Upper lobe of right lung (tissue), 1 donor: ENCODE results near the gene SSNA1. TPM values are rescaled to one million over a fixed set of nuclear protein-coding genes. Genes with fewer than 3 reads are reported as not detected.

ENCODE experiments used
- ATAC-seq: fragments of 200-7000 bp; cut with Tn5 transposase; one replicate; pipeline ENCODE4 v1.9.1; 2020; ENCODE audit warnings: mild to moderate bottlenecking, moderate library complexity
- DNase-seq: peaks from one replicate; pipeline ENCODE4 v3.0.0-alpha.2; 2020
- H3K27ac ChIP-seq: fragments of 200-600 bp; one replicate; pipeline ENCODE4 v1.8.0; 2022
- H3K27me3 ChIP-seq: fragments of 200-600 bp; one replicate; pipeline ENCODE4 v1.8.0; 2022; ENCODE audit warnings: mild to moderate bottlenecking
- H3K36me3 ChIP-seq: fragments of 200-600 bp; one replicate; pipeline ENCODE4 v1.8.0; 2022
- H3K4me1 ChIP-seq: fragments of 200-600 bp; one replicate; pipeline ENCODE4 v1.8.0; 2022
- H3K4me3 ChIP-seq: fragments of 200-600 bp; one replicate; pipeline ENCODE4 v1.8.0; 2022; ENCODE audit warnings: mild to moderate bottlenecking
- H3K9me3 ChIP-seq: fragments of 200-600 bp; one replicate; pipeline ENCODE4 v1.8.0; 2022
- intact Hi-C: fragments of 100-400 bp; cut with DNase I; formaldehyde crosslinking; loops from one replicate; pipeline ENCODE4 v1.11.0; 2022
- total RNA-seq: library from RNA; stranded (reverse); fragmentation: NEBNext Ultra II Directional; extraction: Animal tissue kit (Norgen Biotek cat#: 25700); gene quantifications from one replicate; pipeline ENCODE4 v1.2.1, GENCODE V29; 2021
- TF ChIP-seq, protein P1 (sequence below): fragments of 200-600 bp; IDR thresholded peaks from one replicate; pipeline ENCODE4 v1.8.0; 2022; ENCODE audit warnings: antibody characterized with exemption
- donor health status: DM: no; HTN: yes; CAD: no; lungs with severe emphysema.

The SSNA1 gene
- total RNA-seq, 1 donor from 2014 or later: 55.5 TPM

DNA sequence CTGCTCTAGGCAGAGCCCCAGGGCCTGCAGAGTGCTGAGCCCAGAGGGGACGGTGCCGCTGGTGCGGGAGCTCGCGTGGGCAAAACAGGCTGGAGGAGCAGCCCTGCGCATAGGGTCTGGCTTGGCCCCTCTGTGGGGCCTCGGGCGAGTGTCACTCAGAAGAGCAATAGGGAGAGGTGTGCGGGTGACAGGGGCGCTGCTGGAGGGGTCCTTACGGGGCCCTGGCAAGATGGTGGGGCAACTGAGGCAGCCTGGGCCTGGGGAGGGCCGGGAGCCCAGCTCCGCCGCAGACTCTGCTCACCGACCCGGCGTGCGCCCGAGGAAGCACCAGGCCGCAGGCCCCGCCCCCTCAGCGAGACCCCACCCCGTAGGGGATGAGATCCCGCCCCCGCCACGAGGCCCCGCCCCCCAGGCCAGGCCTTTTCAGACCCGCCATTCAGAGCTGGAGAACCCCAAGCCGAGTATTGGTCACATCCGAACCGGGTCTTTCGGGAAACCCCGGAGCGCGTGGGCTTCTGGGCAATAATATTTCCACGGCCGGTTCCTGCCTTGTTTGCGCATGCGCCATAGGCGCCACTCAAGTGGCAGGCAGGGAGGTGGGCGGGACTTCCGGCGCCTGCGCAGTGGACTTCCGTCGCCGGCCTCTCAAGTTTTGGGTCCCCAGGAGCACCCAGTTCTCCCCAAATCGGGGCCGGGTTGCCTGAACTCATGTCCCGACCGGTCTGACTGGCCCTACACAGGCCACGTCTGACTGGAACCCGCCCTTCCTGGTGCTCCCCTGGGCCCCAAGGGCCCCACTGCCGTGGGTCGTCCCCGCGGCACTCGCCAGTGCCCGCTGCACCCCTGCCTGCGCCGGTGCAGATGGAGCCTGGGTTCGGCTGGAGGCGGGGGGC, 34.8 kb downstream of the SSNA1 start:
- intact Hi-C loops: no loop called here
- TF ChIP-seq, protein P1, sequence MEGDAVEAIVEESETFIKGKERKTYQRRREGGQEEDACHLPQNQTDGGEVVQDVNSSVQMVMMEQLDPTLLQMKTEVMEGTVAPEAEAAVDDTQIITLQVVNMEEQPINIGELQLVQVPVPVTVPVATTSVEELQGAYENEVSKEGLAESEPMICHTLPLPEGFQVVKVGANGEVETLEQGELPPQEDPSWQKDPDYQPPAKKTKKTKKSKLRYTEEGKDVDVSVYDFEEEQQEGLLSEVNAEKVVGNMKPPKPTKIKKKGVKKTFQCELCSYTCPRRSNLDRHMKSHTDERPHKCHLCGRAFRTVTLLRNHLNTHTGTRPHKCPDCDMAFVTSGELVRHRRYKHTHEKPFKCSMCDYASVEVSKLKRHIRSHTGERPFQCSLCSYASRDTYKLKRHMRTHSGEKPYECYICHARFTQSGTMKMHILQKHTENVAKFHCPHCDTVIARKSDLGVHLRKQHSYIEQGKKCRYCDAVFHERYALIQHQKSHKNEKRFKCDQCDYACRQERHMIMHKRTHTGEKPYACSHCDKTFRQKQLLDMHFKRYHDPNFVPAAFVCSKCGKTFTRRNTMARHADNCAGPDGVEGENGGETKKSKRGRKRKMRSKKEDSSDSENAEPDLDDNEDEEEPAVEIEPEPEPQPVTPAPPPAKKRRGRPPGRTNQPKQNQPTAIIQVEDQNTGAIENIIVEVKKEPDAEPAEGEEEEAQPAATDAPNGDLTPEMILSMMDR: no peak
- DNase-seq (peak; percentile 98), ATAC-seq (peak; percentile 88)
- Histone ChIP-seq H3K36me3 (no peaks in the 10 kb centered on the region), H3K27ac (peak overlapping the region; percentile 94), H3K9me3 (no peaks in the 10 kb centered on the region), H3K4me1 (peaks cover 14% of the 10 kb centered on the region), H3K27me3 (peaks cover 3% of the 10 kb centered on the region), H3K4me3 (peak overlapping the region; percentile 81)

DNA sequence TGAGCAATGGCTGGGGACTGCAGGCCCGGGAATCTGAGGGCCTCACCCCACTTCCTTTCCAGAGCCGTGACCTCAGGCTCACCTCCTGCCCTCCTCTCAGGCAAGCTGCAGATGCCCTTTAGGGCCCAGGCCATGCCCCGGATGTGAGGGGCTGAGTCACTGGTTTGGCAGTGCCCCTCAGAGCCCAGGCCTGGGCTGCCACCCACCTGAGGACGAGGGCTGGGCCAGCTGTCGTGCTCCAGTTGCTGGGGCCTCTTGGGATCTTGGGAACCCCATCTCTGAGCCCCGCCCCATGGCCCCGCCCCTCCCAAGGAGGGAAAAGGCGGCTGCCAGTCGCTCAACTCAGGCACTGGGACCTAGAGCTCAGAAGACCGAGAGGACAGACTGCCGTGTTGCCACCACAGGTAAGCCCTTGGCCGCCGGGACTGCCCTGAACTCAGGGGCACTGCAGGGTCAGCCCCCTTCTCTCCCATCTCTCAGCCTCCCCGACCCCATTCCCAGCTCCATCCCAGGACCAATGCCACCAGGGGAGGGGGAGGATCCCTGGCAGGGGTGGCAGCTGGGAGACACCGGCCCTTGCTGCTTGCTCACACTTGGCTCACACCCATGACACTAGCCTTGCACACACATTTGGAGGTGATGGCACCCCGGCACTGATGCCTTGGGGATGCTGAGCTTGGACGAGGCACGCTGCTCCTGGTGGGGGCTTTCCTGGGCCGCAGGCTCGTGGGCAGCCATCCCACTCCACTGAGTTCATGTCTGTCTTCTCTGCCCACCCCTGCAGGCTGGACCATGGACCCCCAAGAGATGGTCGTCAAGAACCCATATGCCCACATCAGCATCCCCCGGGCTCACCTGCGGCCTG, 36.6 kb downstream of the SSNA1 start, which contains the start of gene CYSRT1:
Gene CYSRT1, plus strand, starts transcription at position 345 of the 865 bp plus-strand sequence. Its CDS starts 448 bp downstream, at position 793.
- ATAC-seq (no peak), DNase-seq (no peak)
- peak within 1 kb of the TSS; percentile 94 for H3K27ac ChIP-seq
- TF ChIP-seq, protein P1: no peak
- H3K4me3 ChIP-seq: peak within 1 kb of the TSS; percentile 81
- H3K9me3 ChIP-seq: no peaks in the 10 kb centered on the region
- H3K27me3 ChIP-seq: peaks cover 21% of the 10 kb centered on the region
- H3K36me3 ChIP-seq: no peaks in the 10 kb centered on the region
- peaks cover 14% of the 10 kb centered on the region for H3K4me1 ChIP-seq
- intact Hi-C loops: loop anchor here (5.0 kb wide), 1 partner anchor 108 kb away; no protein-coding TSS in a partner anchor

DNA sequence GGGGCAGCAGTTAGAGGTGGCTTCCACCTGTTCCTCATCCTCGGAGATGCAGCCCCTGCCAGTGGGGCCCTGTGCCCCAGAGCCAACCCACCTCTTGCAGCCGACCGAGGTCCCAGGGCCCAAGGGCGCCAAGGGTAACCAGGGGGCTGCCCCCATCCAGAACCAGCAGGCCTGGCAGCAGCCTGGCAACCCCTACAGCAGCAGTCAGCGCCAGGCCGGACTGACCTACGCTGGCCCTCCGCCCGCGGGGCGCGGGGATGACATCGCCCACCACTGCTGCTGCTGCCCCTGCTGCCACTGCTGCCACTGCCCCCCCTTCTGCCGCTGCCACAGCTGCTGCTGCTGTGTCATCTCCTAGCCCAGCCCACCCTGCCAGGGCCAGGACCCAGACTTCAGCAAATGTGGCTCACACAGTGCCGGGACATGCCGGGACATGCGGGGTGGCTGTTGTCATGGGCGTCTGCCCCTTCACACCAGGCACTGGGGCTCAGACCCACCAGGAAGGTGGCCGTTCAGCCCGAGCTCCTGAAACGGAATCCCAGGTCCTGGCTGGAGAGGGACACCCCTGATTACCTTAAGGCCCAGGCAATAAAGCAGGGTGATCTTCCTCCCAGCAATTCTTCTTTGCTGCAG, 37.3 kb downstream of the SSNA1 start:
- ATAC-seq (no peak), DNase-seq (no peak)
- H3K27me3 ChIP-seq: peaks cover 27% of the 10 kb centered on the region
- no peaks in the 10 kb centered on the region for H3K36me3 ChIP-seq
- H3K4me1 ChIP-seq: peaks cover 14% of the 10 kb centered on the region
- H3K9me3 ChIP-seq: no peaks in the 10 kb centered on the region
- H3K27ac ChIP-seq: peak overlapping the region; percentile 82
- intact Hi-C loops: loop anchor here (5.0 kb wide), 1 partner anchor 109 kb away; no protein-coding TSS in a partner anchor
- no peak overlapping the region for H3K4me3 ChIP-seq
- TF ChIP-seq, protein P1: no peak

DNA sequence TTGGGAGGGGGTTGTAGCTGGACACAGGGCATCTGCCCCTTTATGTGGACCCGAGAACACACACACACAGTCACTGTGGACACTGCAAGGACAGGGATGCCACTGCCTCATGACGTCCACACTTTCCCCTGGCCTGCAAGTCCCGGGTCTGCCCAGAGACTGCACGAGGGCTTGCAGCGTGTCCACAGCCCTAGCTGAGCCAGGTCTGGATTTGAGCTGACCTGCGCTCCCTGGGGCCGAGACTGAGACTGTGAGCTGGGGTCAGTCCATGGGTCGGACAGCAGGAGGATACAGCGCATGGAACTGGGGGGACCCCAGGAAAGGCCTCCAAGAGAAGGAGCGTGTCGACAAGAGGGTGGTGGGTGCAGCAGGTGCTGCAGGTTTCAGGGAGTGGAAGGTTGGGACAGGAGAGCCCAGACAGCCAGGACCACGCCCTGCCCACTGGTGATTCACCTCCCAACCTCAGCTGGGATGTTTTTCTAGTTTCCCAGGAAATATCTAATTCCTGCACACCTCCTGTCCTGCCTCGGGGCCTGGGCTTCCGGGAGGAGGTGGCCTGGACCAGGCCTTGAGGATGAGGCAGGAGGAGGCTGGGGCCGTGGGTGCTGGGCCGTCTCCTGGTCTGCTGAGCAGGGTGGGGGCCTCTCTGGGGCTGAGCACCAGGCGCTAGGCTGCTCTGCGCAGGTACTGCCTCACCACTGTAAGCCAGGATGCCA, 38.0 kb downstream of the SSNA1 start:
- TF ChIP-seq, protein P1: no peak
- DNase-seq (no peak), ATAC-seq (peak; percentile 6)
- Histone ChIP-seq H3K4me1 (peaks cover 14% of the 10 kb centered on the region), H3K36me3 (no peaks in the 10 kb centered on the region), H3K27me3 (peaks cover 34% of the 10 kb centered on the region), H3K27ac (peak overlapping the region; percentile 82), H3K4me3 (no peak overlapping the region), H3K9me3 (no peaks in the 10 kb centered on the region)
- intact Hi-C loops: loop anchor here (5.0 kb wide), 1 partner anchor 109 kb away; no protein-coding TSS in a partner anchor
